HG02678 (cell line): ENCODE measurements around the gene ZNF684.
"Not testable (repeated sequence)": the region's sequence is repeated elsewhere in the genome, so short reads cannot be mapped to it uniquely, and the experiment has no call there.

Experiments used
- ATAC-seq: cut with Tn5 transposase; IDR thresholded peaks from one replicate; pipeline ENCODE4 v1.9.1; 2021; ENCODE audit warnings: mild to moderate bottlenecking, moderate library complexity; ENCODE audit not compliant: unreplicated experiment

Gene ZNF684

DNA sequence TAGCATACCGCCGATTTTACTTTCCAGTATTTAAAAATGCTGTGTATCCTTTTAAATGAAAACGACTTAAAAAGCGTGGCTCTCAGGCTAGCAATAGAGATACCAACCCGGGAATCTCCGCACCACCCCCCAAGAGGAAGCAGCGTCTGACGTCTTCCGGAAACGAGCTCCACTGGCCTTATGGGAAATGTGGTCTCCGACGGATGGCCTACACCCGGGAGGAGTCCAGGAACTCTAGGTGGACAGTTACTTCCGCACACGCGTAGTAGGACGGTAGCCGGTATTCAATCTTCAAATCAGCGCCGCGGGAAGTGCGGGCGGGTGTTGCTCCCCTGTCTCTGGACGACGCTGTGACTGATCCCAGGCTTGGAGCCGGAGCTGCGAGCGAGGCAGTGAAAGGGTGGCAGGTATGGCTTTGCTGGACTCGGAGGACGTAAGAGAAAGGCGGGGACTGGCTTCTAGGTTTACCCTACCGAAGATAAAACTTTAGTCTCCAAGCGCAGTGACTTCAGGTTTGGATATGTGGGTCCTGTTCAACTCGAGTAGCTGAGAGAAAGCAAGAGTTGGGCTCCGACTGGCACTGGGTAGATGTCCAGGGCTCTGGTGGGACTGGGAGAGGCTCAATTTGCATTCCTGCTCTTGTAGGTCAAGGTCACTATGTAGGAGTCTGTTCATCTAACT, at the start of gene ZNF684:
TSS of gene ZNF684 (plus strand) at position 257 of the 681 bp plus-strand sequence. CDS start 1,530 bp downstream, outside the sequence.
- peak; percentile 95 for ATAC-seq

DNA sequence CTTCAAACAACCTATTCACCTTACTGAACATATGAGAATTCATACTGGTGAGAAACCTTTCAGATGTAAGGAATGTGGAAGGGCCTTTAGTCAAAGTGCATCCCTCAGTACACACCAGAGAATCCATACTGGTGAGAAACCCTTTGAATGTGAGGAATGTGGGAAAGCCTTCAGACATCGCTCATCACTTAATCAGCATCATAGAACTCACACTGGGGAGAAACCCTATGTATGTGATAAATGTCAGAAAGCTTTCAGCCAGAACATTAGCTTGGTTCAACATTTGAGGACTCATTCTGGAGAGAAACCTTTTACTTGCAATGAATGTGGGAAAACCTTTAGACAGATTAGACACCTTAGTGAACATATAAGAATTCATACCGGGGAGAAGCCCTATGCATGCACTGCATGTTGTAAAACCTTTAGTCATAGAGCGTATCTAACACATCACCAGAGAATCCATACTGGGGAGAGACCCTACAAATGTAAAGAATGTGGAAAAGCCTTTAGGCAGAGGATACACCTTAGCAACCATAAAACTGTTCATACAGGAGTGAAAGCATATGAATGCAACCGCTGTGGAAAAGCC, 36.0 kb upstream of the ZNF684 start:
- ATAC-seq, result no peak

DNA sequence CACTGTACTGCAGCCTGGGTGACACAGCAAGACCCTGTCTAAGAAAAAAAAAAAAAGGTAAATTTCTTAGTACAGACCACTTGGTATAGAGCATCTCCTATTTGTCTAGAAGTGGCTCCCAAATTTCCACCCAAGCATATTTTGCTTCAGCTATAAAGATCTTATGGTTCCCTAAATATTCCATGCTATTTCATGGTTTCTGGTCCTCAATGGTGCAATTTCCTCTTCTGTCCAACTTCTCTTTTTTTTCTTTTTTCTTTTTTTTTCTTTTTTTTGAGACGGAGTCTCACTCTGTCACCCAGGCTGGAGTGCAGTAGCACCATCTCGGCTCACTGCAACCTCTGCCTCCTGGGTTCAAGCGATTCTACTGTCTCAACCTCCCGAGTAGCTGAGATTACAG, 28.8 kb upstream of the ZNF684 start:
- not testable (repeated sequence) for ATAC-seq

DNA sequence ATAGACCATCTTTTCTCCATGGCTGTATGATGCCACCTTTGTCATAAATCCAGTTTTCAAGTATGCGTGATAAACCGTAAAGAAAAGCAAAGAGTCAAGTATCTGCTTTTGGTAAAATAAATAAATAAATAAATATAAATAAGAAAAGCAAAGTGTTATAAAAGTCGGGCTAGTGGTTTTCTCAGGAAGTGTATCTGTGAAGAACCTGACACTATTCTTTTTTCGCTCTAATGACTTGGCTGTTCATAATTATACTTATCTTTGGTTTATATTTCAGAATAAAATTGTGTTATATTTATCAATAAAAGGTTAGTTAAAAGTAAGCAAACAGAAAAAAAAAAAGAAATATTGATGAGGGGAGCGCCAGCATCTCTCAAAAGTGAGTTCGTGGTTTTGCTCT, 23.5 kb upstream of the ZNF684 start:
- no peak for ATAC-seq

DNA sequence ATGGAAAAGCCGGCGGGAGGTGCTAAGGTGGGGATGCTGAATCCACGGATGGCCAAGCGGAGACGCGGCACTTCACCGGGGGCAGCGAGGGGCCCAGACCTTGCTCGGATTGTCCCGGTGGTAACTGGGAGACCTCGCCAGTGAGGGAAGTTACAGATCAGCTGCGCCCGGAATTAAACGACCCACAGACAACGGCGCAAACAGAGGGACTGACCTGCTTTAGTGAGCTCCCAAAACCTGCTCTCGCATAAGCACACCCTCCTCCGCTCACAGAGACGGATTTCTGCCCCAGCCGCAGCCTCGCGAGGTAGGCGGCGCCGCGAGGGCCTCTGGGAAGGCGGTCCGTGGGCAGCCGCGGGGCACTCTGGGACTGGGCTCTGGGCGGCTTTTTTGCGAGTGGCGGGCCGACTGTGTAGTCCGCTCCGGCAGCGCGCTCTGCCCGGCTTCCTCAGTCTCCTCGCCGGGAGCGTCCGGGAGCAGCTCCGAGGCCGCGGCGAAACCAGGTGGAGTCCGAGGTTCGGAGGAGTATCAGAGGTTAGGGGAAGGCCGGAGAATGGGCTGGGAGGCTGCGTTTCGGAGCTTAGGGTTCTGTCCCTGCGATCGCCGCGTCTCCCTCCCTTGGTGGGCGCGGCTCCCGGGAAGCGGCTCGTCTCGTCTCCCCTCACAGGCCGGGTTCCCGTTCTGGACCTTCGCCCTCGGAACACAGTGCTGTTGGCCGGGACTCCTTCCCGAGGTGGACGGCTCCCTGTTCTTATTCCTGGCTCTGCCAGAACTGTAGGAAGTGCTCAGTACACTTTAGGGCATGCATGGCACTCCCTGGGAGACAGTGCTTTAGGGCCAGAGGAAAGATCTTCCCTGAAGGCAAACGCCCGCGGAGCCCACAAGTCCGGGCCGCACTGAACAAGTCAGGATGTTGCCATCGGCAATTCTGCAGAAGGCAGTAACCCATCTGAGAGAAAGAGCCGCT, 22.8 kb upstream of the ZNF684 start, which contains the start of gene EXO5:
TSS of gene EXO5 (plus strand) at position 393 of the 967 bp plus-strand sequence. CDS start 5,778 bp downstream, outside the sequence.
- ATAC-seq, result peak; percentile 98

DNA sequence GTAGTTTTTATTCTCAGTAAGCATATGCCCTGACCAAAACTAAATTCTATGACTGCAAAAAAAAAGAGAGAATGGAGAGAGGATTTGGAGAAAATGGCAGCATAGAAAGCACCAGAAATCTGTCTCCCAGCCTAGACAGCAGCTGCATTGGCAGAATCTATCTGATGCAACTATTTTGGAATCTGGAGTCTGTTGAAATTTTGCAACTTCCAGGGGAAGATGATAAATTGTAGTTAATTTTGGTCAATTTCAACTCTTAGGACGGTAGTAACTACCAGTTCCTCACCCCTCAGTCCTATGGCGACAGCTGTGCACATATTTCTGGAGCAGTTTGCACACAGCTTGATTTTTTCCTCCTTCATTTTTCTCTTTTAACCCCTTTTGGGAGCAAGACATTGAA, 11.9 kb upstream of the ZNF684 start:
- no peak for ATAC-seq

DNA sequence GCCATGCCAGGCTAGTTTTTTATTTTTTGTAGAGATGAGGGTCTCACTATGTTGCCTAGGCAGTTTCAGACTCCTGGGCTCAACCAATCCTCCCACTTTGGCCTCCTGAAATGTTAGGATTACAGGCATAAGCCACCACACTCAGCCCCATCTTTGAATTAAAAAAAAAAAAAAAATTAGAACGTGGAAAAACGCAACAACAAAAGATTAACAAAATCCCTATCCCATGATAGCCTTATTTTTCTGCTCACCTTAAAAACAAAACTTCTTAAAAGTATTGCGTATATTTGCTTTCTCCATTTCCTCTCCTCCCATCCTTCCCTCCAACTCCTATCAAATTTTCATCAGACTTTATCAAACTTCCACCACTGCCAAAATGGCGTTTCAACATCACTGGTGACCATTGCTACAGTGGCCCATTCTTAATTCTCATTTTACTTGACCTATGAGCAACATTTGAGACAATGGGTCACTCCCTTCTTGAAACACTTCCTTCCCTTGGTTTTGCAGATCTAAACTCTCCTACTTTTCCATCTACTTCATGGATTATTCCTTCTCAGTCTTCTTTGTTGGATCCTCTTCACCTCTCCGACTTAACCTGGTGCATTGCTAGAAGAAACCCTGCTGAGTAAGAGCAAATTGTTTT, 579 bp upstream of the ZNF684 start:
- ATAC-seq, result peak; percentile 5

DNA sequence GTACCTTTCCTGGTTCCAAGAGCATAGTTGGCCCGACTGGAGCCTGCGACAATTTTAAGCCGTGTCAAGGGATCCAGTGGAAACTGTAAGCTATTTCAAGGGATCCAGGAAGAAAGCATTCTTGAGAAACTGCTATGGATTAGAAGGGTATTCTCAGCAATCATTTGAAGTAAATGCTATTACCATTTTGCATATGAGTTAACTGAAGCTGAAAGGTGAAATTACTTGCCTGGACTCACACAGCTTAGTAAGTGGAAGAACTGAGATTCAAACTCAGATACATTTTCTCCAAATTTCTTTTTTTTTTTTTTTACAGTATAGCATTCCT, 589 bp downstream of the ZNF684 start:
- ATAC-seq, result no peak

DNA sequence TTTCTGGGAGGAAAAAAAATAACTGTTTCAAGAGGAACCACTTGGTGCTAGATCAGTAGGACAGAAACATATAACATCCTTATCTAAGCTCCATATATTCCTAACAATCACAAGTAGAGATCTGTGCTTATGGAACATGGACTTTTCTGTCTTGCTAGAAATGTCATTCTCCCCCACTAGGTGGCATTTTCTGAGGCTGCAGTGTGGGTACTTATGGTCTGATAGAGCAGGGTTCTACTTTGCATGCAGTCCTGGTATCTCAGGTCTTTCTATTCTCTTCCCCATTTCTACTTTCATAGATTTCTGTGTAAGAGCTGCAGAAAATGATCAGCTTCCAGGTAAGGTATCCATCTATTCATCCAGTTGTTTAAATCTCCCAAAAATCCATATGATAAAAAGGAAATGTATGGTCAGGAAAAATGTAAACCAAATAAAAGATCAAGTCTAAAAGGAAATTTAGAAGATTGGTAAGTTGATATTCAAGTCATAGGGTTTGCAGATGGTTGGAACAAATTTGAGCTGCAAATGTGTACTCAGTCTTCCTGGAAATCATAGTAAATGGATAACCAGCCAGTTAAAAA, 1.5 kb downstream of the ZNF684 start:
- no peak for ATAC-seq

DNA sequence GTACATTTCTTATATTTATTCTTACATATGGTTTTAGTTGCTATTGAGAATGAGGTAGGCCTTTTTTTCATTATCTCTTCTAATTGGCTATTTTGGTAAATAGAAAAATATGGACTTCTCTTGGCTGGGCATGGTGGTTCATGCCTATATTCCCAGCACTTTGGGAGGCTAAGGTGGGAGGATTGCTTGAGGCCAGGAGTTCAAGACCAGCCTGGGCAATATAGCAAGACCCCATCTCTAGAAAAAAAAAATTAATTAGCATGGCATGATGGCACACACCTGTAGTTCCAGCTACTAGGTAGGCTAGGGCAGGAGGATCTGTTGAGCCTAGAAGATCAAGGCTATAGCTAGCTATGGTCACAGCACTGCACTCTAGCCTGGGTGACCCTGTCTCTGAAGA, 3.2 kb downstream of the ZNF684 start:
- no peak for ATAC-seq

DNA sequence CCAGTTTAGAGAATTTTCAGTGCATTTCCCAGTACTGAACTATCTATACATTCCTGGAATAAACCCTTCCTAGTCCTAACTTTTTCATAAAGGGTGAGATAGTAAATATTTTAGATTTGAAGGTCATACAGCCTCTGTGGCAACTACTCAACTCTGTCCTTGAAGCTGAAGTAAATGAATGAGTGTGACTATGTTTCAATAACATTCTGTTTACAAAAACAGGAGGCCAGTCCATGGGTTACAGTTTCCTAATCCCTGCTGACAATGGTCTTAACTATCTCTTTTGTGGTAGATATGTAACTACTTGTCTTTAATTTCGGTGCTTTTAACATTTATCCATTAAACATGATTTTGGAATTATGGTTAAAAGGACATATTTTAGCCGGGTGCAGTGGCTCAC, 4.3 kb downstream of the ZNF684 start:
- no peak for ATAC-seq

DNA sequence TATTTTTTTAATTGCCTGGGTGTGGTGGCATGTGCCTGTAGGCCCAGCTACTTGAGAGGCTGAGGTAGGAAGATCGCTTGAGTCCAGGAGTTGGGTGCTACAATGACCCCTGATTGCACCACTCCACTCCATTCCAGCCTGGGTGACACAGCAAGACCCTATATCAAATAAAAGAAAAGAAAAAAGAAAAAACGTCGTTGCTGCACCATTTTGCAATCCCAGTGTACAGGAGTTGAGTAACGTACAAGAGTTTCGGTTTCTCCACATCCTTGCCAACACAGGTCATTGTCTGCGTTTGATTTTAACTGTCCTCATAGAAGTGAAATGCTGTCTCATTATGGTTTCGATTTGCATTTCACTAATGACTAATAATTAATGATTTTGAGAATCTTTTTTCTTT, 7.9 kb downstream of the ZNF684 start:
- ATAC-seq, result no peak

DNA sequence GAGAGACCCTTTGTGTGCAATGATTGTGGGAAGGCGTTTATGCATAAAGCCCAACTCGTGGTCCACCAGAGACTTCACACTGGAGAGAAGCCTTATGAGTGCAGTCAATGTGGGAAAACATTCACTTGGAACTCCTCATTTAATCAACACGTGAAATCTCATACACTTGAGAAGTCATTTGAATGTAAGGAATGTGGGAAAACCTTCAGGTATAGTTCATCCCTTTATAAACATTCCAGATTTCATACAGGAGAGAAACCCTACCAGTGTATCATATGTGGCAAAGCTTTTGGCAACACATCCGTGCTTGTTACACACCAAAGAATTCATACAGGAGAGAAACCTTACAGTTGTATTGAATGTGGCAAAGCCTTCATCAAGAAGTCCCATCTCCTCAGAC, 15.5 kb downstream of the ZNF684 start:
- no peak for ATAC-seq

DNA sequence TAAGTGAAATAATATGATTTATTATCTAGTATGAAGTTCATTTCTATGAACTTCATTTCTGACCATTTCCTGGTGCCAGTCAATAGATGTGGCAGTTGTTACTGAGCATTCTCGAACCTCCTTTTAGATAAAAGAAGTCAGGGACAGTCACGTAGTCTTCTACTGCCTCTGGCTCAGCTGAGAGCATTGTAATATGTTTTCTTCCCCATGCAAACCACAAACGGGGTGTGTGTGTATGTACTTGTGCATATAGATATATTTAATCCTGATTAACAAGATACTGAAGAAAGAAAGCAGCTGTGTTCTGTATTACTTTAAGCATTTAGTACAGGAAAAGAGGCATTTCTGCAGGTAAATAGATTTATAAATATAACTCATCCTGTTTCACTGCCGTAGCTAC, 21.6 kb downstream of the ZNF684 start:
- ATAC-seq, result no peak

DNA sequence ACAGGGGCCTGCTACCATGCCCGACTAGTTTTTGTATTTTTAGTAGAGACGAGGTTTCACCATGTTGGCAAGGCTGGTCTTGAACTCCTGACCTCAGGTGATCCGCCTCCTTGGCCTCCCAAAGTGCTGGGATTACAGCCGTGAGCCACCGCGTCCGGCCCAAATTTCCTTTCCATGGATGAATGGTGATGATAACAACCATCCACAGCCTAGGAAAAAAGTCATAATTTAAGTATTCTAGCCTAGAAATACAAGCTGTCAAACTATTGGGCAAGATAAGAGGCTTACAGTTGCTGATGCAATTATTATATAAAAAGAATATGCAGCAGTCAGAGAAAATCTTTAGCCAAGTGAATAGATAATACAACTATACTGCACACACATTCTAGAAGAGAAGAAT, 23.4 kb downstream of the ZNF684 start:
- not testable (repeated sequence) for ATAC-seq

DNA sequence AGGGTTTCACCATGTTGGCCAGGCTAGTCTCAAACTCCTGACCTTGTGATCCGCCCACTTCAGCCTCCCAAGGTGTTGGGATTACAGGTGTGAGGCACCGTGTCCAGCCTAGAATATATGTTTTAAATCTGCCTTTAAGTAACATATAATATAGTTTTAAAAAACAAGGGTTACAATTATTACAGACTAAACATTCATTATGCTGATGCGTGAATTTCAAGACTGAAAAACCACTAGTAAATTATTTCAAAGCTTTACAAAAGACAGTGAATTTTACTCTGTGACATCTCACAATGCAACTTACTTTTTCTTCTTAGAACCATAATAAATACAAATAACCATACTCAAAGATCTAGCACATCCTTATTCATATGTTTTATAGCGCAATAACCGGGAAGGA, 24.7 kb downstream of the ZNF684 start:
- ATAC-seq, result no peak

DNA sequence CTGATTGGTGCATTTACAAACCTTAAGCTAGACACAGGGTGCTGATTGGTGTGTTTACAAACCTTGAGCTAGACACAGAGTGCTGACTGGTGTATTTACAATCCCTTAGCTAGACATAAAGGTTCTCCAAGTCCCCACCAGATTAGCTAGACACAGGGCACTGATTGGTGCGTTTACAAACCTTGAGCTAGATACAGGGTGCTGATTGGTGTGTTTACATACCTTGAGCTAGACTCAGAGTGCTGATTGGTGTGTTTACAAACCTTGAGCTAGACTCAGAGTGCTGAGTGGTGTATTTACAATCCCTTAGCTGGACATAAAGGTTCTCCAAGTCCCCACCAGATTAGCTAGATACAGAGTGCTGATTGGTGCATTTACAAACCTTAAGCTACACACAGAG, 26.8 kb downstream of the ZNF684 start:
- not testable (repeated sequence) for ATAC-seq

DNA sequence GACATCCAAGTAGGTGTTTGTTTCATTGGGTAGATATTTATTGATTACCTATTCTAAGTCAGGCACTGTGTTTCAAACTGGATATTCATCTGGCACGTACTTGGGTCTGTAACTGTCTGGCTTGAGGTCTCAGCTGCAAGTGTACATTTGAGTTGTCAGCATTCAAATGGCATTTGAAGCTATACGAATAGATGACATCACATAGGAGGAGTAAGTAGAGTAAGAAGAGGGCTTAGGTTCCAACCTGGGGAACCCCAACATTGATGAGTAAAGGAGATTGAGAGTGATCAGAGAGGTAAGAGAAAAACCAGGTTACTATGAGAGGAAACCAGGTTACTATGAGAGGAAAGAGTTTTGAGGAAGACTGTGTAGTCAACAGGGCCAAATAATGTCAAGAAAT, 30.7 kb downstream of the ZNF684 start:
- ATAC-seq, result no peak

DNA sequence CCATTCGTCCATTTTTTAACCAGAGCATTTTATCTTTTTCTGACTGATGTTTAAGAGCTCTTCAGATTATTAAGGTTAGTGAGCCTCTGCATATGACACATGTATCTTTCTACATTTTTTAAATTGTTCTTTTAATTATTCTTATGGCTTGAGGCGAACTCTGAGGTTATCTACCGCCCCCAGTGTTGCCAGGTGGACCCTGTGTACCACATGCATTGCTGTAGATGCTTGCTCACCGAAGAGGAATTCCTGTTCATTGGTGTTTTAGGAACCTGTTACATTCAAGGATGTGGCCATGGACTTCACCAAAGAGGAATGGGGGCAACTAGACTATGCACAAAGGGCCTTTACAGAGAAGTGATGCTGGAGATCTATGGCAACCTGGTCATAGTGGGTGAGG, 31.8 kb downstream of the ZNF684 start:
- ATAC-seq, result no peak

DNA sequence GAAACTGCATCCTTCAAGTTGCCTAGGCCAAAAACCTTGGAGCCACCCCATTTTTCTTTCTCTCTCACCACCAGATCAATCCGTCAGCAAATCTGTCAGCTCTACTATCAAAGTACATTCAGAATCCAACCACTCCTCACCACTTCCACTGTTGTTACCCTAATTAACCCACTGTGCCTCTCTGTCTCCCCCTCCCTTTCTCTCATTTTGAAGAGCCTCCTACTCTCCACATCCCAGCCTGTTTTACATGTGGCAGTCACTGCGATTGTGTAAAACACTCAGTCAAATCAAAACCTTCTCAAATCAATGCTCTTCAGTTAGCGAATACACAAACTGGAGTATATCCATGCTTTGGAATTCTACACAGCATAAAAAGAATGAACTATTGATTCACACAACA, 33.1 kb downstream of the ZNF684 start:
- no peak for ATAC-seq

DNA sequence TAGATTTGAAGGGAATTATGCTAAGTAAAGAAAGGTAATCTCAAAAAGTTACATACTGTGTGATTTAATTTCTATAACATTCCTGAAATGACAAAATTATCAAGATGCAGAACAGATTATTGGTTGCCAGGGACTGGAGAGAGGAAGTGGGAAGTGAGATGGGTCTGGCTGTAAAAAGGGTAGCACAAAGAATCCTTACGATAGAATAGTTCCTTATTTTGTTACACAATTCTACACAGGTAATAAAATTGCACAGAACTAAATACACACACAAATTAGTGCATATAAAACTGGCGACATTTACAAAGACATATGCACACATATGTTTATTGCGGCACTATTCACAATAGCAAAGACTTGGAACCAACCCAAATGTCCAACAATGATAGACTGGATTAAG, 33.5 kb downstream of the ZNF684 start:
- ATAC-seq, result no peak
